Measurements from ENCODE around the gene POLR2L.

POLR2L gene

GRCh38 chr11:837990-838307, 4.4 kb downstream of the POLR2L start:
- no peak overlapping the region for H3K27ac ChIP-seq

GRCh38 chr11:837189-837989, 4.9 kb downstream of the POLR2L start:
- H3K27ac ChIP-seq, result no peak overlapping the region
- peaks cover 36 to 47% of the 10 kb centered on the region in 2 experiments for H3K4me1 ChIP-seq (ENCODE audit: control insufficient read depth in 1 of 2, insufficient read depth in 1 of 2, low read depth in 1 of 2, low read length in 1 of 2)
- TF ChIP-seq, protein P1, sequence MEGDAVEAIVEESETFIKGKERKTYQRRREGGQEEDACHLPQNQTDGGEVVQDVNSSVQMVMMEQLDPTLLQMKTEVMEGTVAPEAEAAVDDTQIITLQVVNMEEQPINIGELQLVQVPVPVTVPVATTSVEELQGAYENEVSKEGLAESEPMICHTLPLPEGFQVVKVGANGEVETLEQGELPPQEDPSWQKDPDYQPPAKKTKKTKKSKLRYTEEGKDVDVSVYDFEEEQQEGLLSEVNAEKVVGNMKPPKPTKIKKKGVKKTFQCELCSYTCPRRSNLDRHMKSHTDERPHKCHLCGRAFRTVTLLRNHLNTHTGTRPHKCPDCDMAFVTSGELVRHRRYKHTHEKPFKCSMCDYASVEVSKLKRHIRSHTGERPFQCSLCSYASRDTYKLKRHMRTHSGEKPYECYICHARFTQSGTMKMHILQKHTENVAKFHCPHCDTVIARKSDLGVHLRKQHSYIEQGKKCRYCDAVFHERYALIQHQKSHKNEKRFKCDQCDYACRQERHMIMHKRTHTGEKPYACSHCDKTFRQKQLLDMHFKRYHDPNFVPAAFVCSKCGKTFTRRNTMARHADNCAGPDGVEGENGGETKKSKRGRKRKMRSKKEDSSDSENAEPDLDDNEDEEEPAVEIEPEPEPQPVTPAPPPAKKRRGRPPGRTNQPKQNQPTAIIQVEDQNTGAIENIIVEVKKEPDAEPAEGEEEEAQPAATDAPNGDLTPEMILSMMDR (IDR thresholded peaks at IDR 0.05), result no peak

More at GRCh38 chr11:837990-838307, 4.4 kb downstream of the POLR2L start:
- peaks cover 34 to 47% of the 10 kb centered on the region in 2 experiments for H3K4me1 ChIP-seq (ENCODE audit: control insufficient read depth in 1 of 2, insufficient read depth in 1 of 2, low read depth in 1 of 2, low read length in 1 of 2)
- H3K36me3 ChIP-seq, result peaks cover 46% of the 10 kb centered on the region
- no peak overlapping the region for H3K4me3 ChIP-seq (ENCODE audit: low read depth in 1 of 2, low read length in 1 of 2)
- peaks cover 27% of the 10 kb centered on the region for H3K27me3 ChIP-seq
- H3K9me3 ChIP-seq, result no peaks in the 10 kb centered on the region
- TF ChIP-seq, protein P1 (IDR thresholded peaks at IDR 0.05), result no peak

GRCh38 chr11:836700-837099, 5.6 kb downstream of the POLR2L start:
- Histone ChIP-seq H3K36me3 (peaks cover 46% of the 10 kb centered on the region), H3K27ac (no peak overlapping the region), H3K4me3 (ENCODE audit: low read depth in 1 of 2, low read length in 1 of 2) (no peak overlapping the region), H3K9me3 (no peaks in the 10 kb centered on the region), H3K27me3 (peaks cover 37% of the 10 kb centered on the region), H3K4me1 (ENCODE audit: control insufficient read depth in 1 of 2, insufficient read depth in 1 of 2, low read depth in 1 of 2, low read length in 1 of 2) (peaks cover 38 to 48% of the 10 kb centered on the region in 2 experiments)
- TF ChIP-seq, protein P1 (IDR thresholded peaks at IDR 0.05), result no peak

More at GRCh38 chr11:837189-837989, 4.9 kb downstream of the POLR2L start:
- peaks cover 30% of the 10 kb centered on the region for H3K27me3 ChIP-seq
- peaks cover 46% of the 10 kb centered on the region for H3K36me3 ChIP-seq
- no peak overlapping the region for H3K4me3 ChIP-seq (ENCODE audit: low read depth in 1 of 2, low read length in 1 of 2)
- H3K9me3 ChIP-seq, result no peaks in the 10 kb centered on the region

DNA sequence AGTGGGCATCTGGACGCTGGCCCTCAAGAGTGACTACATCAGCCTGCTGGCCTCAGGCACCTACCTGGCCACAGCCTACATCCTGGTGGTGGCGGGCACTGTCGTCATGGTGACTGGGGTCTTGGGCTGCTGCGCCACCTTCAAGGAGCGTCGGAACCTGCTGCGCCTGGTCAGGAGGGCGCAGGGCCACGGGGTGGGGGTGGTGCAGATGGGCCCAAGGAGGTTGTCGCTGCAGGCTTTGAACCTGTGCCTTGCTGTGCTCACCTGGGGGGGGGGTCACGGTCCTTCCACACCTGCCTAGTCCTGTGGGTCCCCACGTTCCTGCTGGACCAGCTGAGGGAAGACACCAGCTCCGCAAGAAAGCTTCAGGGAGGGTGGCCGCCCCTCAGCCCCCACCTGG, 6.1 kb downstream of the POLR2L start:
- Histone ChIP-seq H3K27ac (no peak overlapping the region), H3K27me3 (peaks cover 41% of the 10 kb centered on the region), H3K4me1 (ENCODE audit: control insufficient read depth in 1 of 2, insufficient read depth in 1 of 2, low read depth in 1 of 2, low read length in 1 of 2) (peaks cover 36 to 48% of the 10 kb centered on the region in 2 experiments), H3K36me3 (peaks cover 46% of the 10 kb centered on the region), H3K4me3 (ENCODE audit: low read depth in 1 of 2, low read length in 1 of 2) (no peak overlapping the region), H3K9me3 (no peaks in the 10 kb centered on the region)
- TF ChIP-seq, protein P1 (IDR thresholded peaks at IDR 0.05), result no peak

- H3K36me3 ChIP-seq, result peaks cover 36% of the 10 kb centered on the region
- H3K4me1 ChIP-seq (ENCODE audit: control insufficient read depth in 1 of 2, insufficient read depth in 1 of 2, low read depth in 1 of 2, low read length in 1 of 2), result peaks cover 42 to 55% of the 10 kb centered on the region in 2 experiments
- no peak overlapping the region for H3K27ac ChIP-seq
- TF ChIP-seq, protein P1 (IDR thresholded peaks at IDR 0.05), result no peak
- H3K27me3 ChIP-seq, result peaks cover 57% of the 10 kb centered on the region
- H3K4me3 ChIP-seq (ENCODE audit: low read depth in 1 of 2, low read length in 1 of 2), result peak overlapping the region in 1 of 2 experiments; percentile 35
- no peaks in the 10 kb centered on the region for H3K9me3 ChIP-seq
Observed at GRCh38 chr11:834371-835316, 7.7 kb downstream of the POLR2L start.

Data from neutrophil (primary cell).